Measurements from ENCODE around the gene CFAP47. TPM values are rescaled to one million over a fixed set of nuclear protein-coding genes. Genes with fewer than 3 reads are reported as not detected.
A peak's percentile ranks its signal among the peaks of the same experiment; 100 is the strongest.
"Not testable (repeated sequence)": the region's sequence is repeated elsewhere in the genome, so short reads cannot be mapped to it uniquely, and the experiment has no call there.

The CFAP47 gene
- total RNA-seq (2014; rRNA removed; shearing (Covaris generic)) = 0.17 and 0.26 TPM in 2 replicates

GRCh38 chrX:35919536-35920309, at the start of gene CFAP47:
CFAP47 (plus strand) TSS chrX:35919734; CDS start chrX:35919800, 66 bp downstream.
- peak; percentile 37 for DNase-seq (ENCODE audit: low spot score)

GRCh38 chrX:35880601-35881000, 38.9 kb upstream of the CFAP47 start:
- DNase-seq (ENCODE audit: low spot score) = no peak

- DNase-seq (ENCODE audit: low spot score) = no peak
Measured at GRCh38 chrX:35886135-35886534, 33.4 kb upstream of the CFAP47 start.

- peak; percentile 71 for DNase-seq (ENCODE audit: low spot score)
Measured at GRCh38 chrX:35890699-35891098, 28.8 kb upstream of the CFAP47 start.

- DNase-seq (ENCODE audit: low spot score) = not testable (repeated sequence)
Measured at GRCh38 chrX:35986816-35987215, 67.3 kb downstream of the CFAP47 start.

- DNase-seq (ENCODE audit: low spot score) = no peak
Measured at GRCh38 chrX:36007207-36007606, 87.7 kb downstream of the CFAP47 start.

GRCh38 chrX:36019125-36019524, 99.6 kb downstream of the CFAP47 start:
- no peak for DNase-seq (ENCODE audit: low spot score)

- no peak for DNase-seq (ENCODE audit: low spot score)
Measured at GRCh38 chrX:36035550-36035949, 116.0 kb downstream of the CFAP47 start.

- no peak for DNase-seq (ENCODE audit: low spot score)
Measured at GRCh38 chrX:36062778-36063177, 143.2 kb downstream of the CFAP47 start.

GRCh38 chrX:36071061-36071460, 151.5 kb downstream of the CFAP47 start:
- no peak for DNase-seq (ENCODE audit: low spot score)

GRCh38 chrX:36075009-36075408, 155.5 kb downstream of the CFAP47 start:
- not testable (repeated sequence) for DNase-seq (ENCODE audit: low spot score)

- DNase-seq (ENCODE audit: low spot score) = no peak
Measured at GRCh38 chrX:36083256-36083655, 163.7 kb downstream of the CFAP47 start.

- DNase-seq (ENCODE audit: low spot score) = peak; percentile 4
Measured at GRCh38 chrX:36087366-36087765, 167.8 kb downstream of the CFAP47 start.

- DNase-seq (ENCODE audit: low spot score) = not testable (repeated sequence)
Measured at GRCh38 chrX:36088939-36089338, 169.4 kb downstream of the CFAP47 start.

- no peak for DNase-seq (ENCODE audit: low spot score)
Measured at GRCh38 chrX:36102425-36102824, 182.9 kb downstream of the CFAP47 start.

- DNase-seq (ENCODE audit: low spot score) = no peak
Measured at GRCh38 chrX:36116222-36116621, 196.7 kb downstream of the CFAP47 start.

- no peak for DNase-seq (ENCODE audit: low spot score)
Measured at GRCh38 chrX:36159254-36159653, 239.7 kb downstream of the CFAP47 start.

- DNase-seq (ENCODE audit: low spot score) = peak; percentile 3
Measured at GRCh38 chrX:36160081-36160480, 240.5 kb downstream of the CFAP47 start.

GRCh38 chrX:36198575-36198974, 279.0 kb downstream of the CFAP47 start:
- no peak for DNase-seq (ENCODE audit: low spot score)

GRCh38 chrX:36199928-36200327, 280.4 kb downstream of the CFAP47 start:
- DNase-seq (ENCODE audit: low spot score) = no peak

- DNase-seq (ENCODE audit: low spot score) = no peak
Measured at GRCh38 chrX:36214924-36215323, 295.4 kb downstream of the CFAP47 start.

- DNase-seq (ENCODE audit: low spot score) = no peak
Measured at GRCh38 chrX:36218801-36219200, 299.3 kb downstream of the CFAP47 start.

GRCh38 chrX:36234840-36235528, 315.4 kb downstream of the CFAP47 start:
- not testable (repeated sequence) for DNase-seq (ENCODE audit: low spot score)

Data from A172 (cell line).